ENCODE results near the gene GIN1.
A peak's percentile ranks its signal among the peaks of the same experiment; 100 is the strongest.
"Not testable (repeated sequence)": the region's sequence is repeated elsewhere in the genome, so short reads cannot be mapped to it uniquely, and the experiment has no call there.

Gene GIN1, protein sequence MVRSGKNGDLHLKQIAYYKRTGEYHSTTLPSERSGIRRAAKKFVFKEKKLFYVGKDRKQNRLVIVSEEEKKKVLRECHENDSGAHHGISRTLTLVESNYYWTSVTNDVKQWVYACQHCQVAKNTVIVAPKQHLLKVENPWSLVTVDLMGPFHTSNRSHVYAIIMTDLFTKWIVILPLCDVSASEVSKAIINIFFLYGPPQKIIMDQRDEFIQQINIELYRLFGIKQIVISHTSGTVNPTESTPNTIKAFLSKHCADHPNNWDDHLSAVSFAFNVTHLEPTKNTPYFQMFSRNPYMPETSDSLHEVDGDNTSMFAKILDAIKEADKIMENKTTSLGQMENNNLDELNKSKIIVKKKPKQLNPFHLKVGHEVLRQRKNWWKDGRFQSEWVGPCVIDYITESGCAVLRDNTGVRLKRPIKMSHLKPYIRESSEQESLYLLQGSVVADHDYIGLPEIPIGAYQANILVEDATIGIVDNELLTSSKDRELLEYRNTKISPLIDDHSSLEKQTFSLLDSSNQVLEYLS

GRCh38 chr5:103119765-103120606, at the start of gene GIN1, which contains the start of gene PPIP5K2:
TSS of gene GIN1 (minus strand) at chr5:103120138. CDS start at chr5:103108707, 11,431 bp downstream.
TSS of gene PPIP5K2 (plus strand) at chr5:103120301. CDS start at chr5:103129590, 9,289 bp downstream.
- peak; percentile 98 for DNase-seq

DNA sequence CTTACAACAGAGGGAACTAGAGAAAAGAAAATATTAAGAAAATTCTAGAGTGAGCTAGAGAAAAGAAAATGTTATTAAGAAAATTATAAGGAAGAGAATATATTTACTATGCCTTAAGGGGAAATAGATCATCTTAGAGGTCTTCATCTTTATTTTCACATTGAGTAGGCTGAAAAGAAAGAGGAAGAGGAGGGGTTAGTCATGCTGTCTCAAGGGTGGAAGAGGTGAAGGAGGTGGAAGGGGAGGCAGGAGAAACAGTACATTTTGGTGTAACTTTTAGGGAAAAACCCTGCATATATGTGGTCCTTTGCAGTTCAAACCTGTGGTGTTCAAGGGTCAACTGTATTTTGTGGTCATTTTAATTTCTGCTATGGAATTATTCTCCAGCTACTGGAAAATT, 46.8 kb upstream of the GIN1 start:
- DNase-seq, result no peak

- DNase-seq, result no peak
Measured at GRCh38 chr5:103151156-103151555, 31.2 kb upstream of the GIN1 start.

- no peak for DNase-seq
Measured at GRCh38 chr5:103148213-103148612, 28.3 kb upstream of the GIN1 start.

GRCh38 chr5:103145196-103145595, 25.3 kb upstream of the GIN1 start:
- no peak for DNase-seq

- not testable (repeated sequence) for DNase-seq
Measured at GRCh38 chr5:103142132-103142531, 22.2 kb upstream of the GIN1 start.

- DNase-seq, result peak; percentile 85
Measured at GRCh38 chr5:103139264-103139865, 19.4 kb upstream of the GIN1 start.

DNA sequence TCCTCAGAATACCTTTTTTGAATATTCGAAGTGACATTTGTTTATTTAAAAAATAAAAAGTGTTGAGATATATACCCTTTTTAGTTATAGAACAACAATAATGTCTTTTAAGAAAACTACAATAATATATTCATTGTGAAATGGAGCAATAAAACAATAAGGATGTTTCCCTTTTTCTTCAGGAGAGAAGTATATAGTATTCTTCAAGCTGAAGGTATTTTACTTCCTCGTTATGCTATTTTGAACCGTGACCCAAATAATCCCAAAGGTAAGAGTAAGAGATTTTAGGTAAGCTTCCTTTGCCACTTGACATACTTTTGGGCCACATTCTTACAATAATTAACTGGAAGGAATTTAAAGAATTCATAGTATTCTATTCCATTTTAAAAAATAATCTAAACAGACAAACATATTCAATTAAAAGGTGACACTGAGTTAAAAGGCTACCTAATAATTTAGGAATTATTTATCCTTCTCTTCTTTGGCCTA, 18.3 kb upstream of the GIN1 start:
- DNase-seq, result no peak

DNA sequence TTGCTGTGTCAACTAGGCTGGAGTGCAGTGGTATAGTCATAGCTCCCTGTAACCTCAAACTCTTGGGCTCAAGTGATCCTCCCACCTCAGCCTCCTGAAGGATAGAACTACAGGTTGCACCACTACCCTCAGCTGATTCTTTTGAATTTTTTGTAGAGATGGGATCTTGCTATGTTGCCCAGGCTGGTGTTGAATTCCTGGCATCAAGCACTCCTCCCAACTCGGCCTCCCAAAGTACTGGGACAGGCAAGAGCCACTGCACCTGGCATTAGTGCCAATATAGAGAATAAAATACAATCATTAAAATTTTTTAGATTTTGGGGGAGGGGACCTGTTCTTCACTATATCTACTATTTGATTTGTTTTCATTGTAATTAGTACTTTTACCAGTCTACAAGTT, 15.5 kb upstream of the GIN1 start:
- no peak for DNase-seq

DNA sequence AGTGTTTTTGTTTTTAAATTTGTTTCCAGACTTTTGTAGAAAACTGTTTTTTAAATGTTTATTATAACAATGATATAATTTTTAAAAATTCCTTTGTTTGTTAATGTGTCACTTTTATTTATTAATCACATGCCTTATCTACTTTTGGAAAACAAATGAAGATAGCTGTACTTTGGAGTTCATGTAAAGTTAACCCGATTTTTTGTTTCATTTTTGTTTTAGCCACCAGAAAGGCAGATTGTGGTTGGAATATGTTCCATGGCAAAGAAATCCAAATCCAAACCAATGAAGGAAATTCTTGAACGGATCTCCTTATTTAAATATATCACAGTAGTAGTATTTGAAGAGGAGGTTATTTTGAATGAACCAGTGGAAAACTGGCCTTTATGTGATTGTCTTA, 13.3 kb upstream of the GIN1 start:
- no peak for DNase-seq

DNA sequence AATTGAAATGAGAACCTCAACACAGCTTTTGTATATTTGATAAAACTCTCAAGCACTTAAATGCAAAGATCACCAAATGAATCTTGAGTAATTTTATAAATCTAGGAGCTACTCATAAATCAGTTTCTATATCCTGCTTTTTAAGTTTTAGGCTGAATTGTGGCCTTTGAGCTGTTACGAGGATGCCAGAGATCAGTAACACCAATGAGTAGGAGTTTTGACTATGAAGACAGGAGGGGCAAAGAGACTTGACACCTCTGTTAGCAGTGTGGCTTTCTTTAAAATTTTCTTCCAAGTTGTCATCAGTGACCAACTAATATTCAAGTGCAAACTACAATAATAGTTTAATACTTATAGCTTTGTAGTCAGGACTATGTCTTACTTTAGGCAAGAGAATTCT, 12.7 kb upstream of the GIN1 start:
- no peak for DNase-seq

GRCh38 chr5:103128202-103128601, 8.3 kb upstream of the GIN1 start:
- DNase-seq, result no peak

- DNase-seq, result no peak
Measured at GRCh38 chr5:103127292-103127817, 7.4 kb upstream of the GIN1 start.

GRCh38 chr5:103126557-103126956, 6.6 kb upstream of the GIN1 start:
- no peak for DNase-seq

- no peak for DNase-seq
Measured at GRCh38 chr5:103122242-103122641, 2.3 kb upstream of the GIN1 start.

GRCh38 chr5:103120607-103121200, 766 bp upstream of the GIN1 start:
- DNase-seq, result no peak

GRCh38 chr5:103119070-103119764, 721 bp downstream of the GIN1 start:
- DNase-seq, result no peak

DNA sequence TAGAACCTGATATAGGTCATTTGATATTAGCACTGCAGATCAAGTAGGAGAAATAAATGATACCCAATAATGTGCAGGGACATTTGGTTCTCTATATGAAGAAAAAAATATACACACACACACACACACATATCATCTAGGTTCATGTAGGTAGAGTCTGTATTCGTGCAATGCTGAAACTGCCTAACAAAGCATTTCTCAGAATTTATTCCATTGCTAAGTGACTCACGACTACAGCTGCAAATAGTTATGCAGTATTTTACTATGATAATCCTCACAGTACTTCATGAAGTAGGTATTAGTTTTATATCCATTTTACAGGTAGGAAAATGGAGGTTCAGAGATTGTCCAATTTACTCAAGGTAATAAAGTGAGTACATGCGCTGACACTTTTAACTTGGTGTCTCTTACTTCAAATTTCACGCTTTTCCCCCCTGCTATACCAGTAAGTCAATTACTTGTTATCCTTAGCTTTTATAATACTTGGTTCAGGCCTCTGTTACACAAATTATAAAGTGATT, 2.4 kb downstream of the GIN1 start:
- DNase-seq, result peak; percentile 8

GRCh38 chr5:103114440-103114839, 5.5 kb downstream of the GIN1 start:
- DNase-seq, result no peak

DNA sequence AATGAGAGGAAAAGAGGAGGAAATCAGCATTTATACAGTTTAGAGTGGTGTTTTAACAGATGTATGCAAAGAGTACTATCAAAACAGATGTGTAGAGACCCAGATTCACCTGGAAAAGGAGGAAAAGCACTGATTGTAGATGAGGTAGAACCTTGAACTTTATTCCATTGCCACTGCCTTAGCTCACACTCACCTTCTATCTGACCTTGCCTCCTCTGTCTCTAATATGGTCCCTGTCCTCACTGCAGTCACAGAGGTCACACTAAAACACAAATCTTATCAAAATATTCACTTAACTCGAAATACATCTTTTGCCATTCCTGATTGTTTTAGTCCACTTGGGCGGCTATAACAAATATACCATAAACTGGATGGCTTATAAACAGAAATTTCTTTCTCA, 7.0 kb downstream of the GIN1 start:
- DNase-seq, result no peak

DNA sequence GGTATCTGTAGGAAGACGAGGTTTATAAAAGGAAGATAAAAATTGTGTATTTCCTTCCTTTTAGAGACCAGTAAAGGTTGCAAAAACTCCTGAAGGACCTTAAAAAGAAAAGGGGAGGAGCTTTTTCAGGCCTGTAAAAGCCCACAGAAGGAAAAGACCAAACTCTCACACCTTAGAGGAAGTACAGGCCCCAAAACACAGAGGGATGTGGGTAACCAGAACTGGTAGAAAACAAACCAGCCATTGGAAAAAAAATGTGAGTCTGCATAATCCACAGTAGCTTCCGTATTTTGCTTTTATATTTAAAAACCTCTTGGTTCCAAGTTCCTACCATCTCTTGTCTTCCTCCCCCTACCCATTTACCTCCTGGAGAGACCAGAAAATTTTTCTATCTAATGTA, 8.5 kb downstream of the GIN1 start:
- peak; percentile 57 for DNase-seq

- no peak for DNase-seq
Measured at GRCh38 chr5:103110403-103110802, 9.5 kb downstream of the GIN1 start.

Data from CD4-positive, alpha-beta T cell treated with Interleukin-4 for 4 hours (primary cell).